ENCODE measurements around the gene PRB3. TPM values are rescaled to one million over a fixed set of nuclear protein-coding genes. Genes with fewer than 3 reads are reported as not detected.

Gene PRB3
- total RNA-seq, 1 experiment from 2014 or later = not detected

- Histone ChIP-seq H3K4me1 (ENCODE audit: control insufficient read depth in 1 of 2, insufficient read depth in 2 of 2, low read length in 2 of 2) (no peaks in the 10 kb centered on the region), H3K27ac (ENCODE audit: low read depth, low read length) (no peak within 1 kb of the TSS), H3K79me2 (ENCODE audit: insufficient read depth, low read length) (no peaks in the 10 kb centered on the region), H3K9me2 (ENCODE audit: insufficient read depth) (no peaks in the 10 kb centered on the region), H3K27me3 (ENCODE audit: insufficient read depth, low read length) (peaks cover 68% of the 10 kb centered on the region), H3K4me2 (ENCODE audit: low read length) (no peak within 1 kb of the TSS), H3K36me3 (ENCODE audit: control insufficient read depth in 1 of 2, insufficient read depth in 2 of 2, low read length in 2 of 2) (no peaks in the 10 kb centered on the region), H4K20me1 (ENCODE audit: insufficient read depth) (no peaks in the 10 kb centered on the region), H3K4me3 (replicated peaks in 1 of 2; ENCODE audit: low read depth in 1 of 2, low read length in 2 of 2) (no peak within 1 kb of the TSS), H3K9me3 (ENCODE audit: control insufficient read depth in 1 of 2, insufficient read depth in 1 of 2, low read depth in 1 of 2, low read length in 2 of 2) (no peaks in the 10 kb centered on the region), H2AFZ (ENCODE audit: low read depth, low read length, poor library complexity, severe bottlenecking) (no peak within 1 kb of the TSS), H3K9ac (ENCODE audit: low read length) (no peak within 1 kb of the TSS)
- ATAC-seq (no peak), DNase-seq (ENCODE audit: low read depth, low spot score) (no peak)
- no peak for TF ChIP-seq YY1 (IDR thresholded peaks at IDR 0.05; ENCODE audit: extremely low read depth, insufficient replicate concordance, low read depth, low read length)
- no peak for TF ChIP-seq MAX (IDR thresholded peaks at IDR 0.05)
- TF ChIP-seq ATF3 (IDR thresholded peaks at IDR 0.05) = no peak
- TF ChIP-seq SP1 (IDR thresholded peaks at IDR 0.05; ENCODE audit: low read depth) = no peak
- no peak for TF ChIP-seq POLR2A (IDR thresholded peaks at IDR 0.05; ENCODE audit: borderline replicate concordance, extremely low read depth, insufficient read depth, insufficient read length)
- no peak for TF ChIP-seq CBX3 (IDR thresholded peaks at IDR 0.05; ENCODE audit: low read depth)
- no peak for TF ChIP-seq FOSL1 (IDR thresholded peaks at IDR 0.05; ENCODE audit: low read depth)
- TF ChIP-seq ZNF274 (IDR thresholded peaks at IDR 0.05; ENCODE audit: low read depth, low read length) = no peak
- RAD21 ChIA-PET (ENCODE audit: low non-redundant PET in 1 of 2, low total read pairs in 2 of 2, uncharacterized antibody in 2 of 2, unreplicated experiment in 2 of 2) = no interaction called here
- no TSS peak for BruUV-seq (replicated peaks)
- POLR2A ChIA-PET = no interaction called here
- intact Hi-C loops (cut with micrococcal nuclease) = no loop called here
- CTCF ChIA-PET = no interaction called here
Observed at GRCh38 chr12:11310336-11310735, 40.8 kb upstream of the PRB3 start, which contains the start of gene PRB4. Gene PRB4 (minus strand): TSS chr12:11310436. CDS start chr12:11310398, 38 bp downstream.

GRCh38 chr12:11307143-11307542 lies 37.6 kb upstream of the PRB3 start:
- ATAC-seq (no peak), DNase-seq (ENCODE audit: low read depth, low spot score) (no peak)
- no peak overlapping the region for H3K9ac ChIP-seq (ENCODE audit: low read length)
- H3K27ac ChIP-seq (ENCODE audit: low read depth, low read length) = no peak overlapping the region
- H2AFZ ChIP-seq (ENCODE audit: low read depth, low read length, poor library complexity, severe bottlenecking) = no peak overlapping the region
- ChIA-PET CTCF (no interaction called here), POLR2A (no interaction called here), RAD21 (ENCODE audit: low non-redundant PET in 1 of 2, low total read pairs in 2 of 2, uncharacterized antibody in 2 of 2, unreplicated experiment in 2 of 2) (no interaction called here)
- no peaks in the 10 kb centered on the region for H3K4me1 ChIP-seq (ENCODE audit: control insufficient read depth in 1 of 2, insufficient read depth in 2 of 2, low read length in 2 of 2)
- TF ChIP-seq CEBPB (IDR thresholded peaks at IDR 0.05; ENCODE audit: low read depth) (no peak), YY1 (IDR thresholded peaks at IDR 0.05; ENCODE audit: extremely low read depth, insufficient replicate concordance, low read depth, low read length) (no peak), FOSL1 (IDR thresholded peaks at IDR 0.05; ENCODE audit: low read depth) (no peak), RAD21 (IDR thresholded peaks at IDR 0.05; ENCODE audit: low read depth) (no peak), CBX3 (IDR thresholded peaks at IDR 0.05; ENCODE audit: low read depth) (no peak), SRF (IDR thresholded peaks at IDR 0.05; ENCODE audit: low read depth) (no peak), EZH2 (IDR thresholded peaks at IDR 0.05) (no peak), ATF3 (IDR thresholded peaks at IDR 0.05) (no peak), ZBTB33 (IDR thresholded peaks at IDR 0.05; ENCODE audit: extremely low read depth, insufficient replicate concordance, low read length) (no peak), CTCF (IDR thresholded peaks at IDR 0.05 in 2 of 3, conservative IDR thresholded peaks at IDR 0.05 in 1 of 3; ENCODE audit: borderline replicate concordance in 1 of 3, insufficient read depth in 1 of 3, low read depth in 2 of 3, low read length in 2 of 3) (no peak), POLR2AphosphoS5 (IDR thresholded peaks at IDR 0.05; ENCODE audit: low read depth, low read length) (no peak), SIN3A (IDR thresholded peaks at IDR 0.05; ENCODE audit: low read depth) (no peak), SP1 (IDR thresholded peaks at IDR 0.05; ENCODE audit: low read depth) (no peak)
- no peaks in the 10 kb centered on the region for H3K79me2 ChIP-seq (ENCODE audit: insufficient read depth, low read length)
- BruUV-seq (replicated peaks) = no TSS peak
- no peak overlapping the region for H3K4me3 ChIP-seq (replicated peaks in 1 of 2; ENCODE audit: low read depth in 1 of 2, low read length in 2 of 2)
- intact Hi-C loops (cut with micrococcal nuclease) = no loop called here
- H3K4me2 ChIP-seq (ENCODE audit: low read length) = no peak overlapping the region
- H3K9me3 ChIP-seq (ENCODE audit: control insufficient read depth in 1 of 2, insufficient read depth in 1 of 2, low read depth in 1 of 2, low read length in 2 of 2) = no peaks in the 10 kb centered on the region
- H3K27me3 ChIP-seq (ENCODE audit: insufficient read depth, low read length) = peaks cover 60% of the 10 kb centered on the region
- H4K20me1 ChIP-seq (ENCODE audit: insufficient read depth) = no peaks in the 10 kb centered on the region
- H3K9me2 ChIP-seq (ENCODE audit: insufficient read depth) = no peaks in the 10 kb centered on the region
- no peaks in the 10 kb centered on the region for H3K36me3 ChIP-seq (ENCODE audit: control insufficient read depth in 1 of 2, insufficient read depth in 2 of 2, low read length in 2 of 2)
